T-helper 1 cell (primary cell): ENCODE results near the gene ZNF425.
A peak's percentile ranks its signal among the peaks of the same experiment; 100 is the strongest.
"Not testable (repeated sequence)": the region's sequence is repeated elsewhere in the genome, so short reads cannot be mapped to it uniquely, and the experiment has no call there.

Experiments
- DNase-seq, 5 donors: peaks; one replicate each; pipeline ENCODE4 v3.0.0-alpha.2; 2012 to 2020

The ZNF425 gene

GRCh38 chr7:149071641-149072437, 54.3 kb downstream of the ZNF425 start:
- peak; percentile 20 to 55 (median 43) for DNase-seq

GRCh38 chr7:149071182-149071635, 54.9 kb downstream of the ZNF425 start:
- no peak for DNase-seq

- no peak for DNase-seq
Observed at GRCh38 chr7:149070372-149071125, 55.6 kb downstream of the ZNF425 start.

GRCh38 chr7:149067869-149068268, 58.3 kb downstream of the ZNF425 start:
- no peak for DNase-seq

- no peak for DNase-seq
Observed at GRCh38 chr7:149063476-149063875, 62.6 kb downstream of the ZNF425 start.

GRCh38 chr7:149062217-149062899, 63.8 kb downstream of the ZNF425 start:
- not testable (repeated sequence) for DNase-seq

- no peak for DNase-seq
Observed at GRCh38 chr7:149060156-149060555, 66.0 kb downstream of the ZNF425 start.

GRCh38 chr7:149053885-149054284, 72.2 kb downstream of the ZNF425 start:
- DNase-seq = no peak

GRCh38 chr7:149053384-149053783, 72.7 kb downstream of the ZNF425 start:
- no peak for DNase-seq
